DMS 273 treated with DMSO at 0.1 percent for 48 hours (cell line): ENCODE data around the gene LRRTM2.
"Not testable (repeated sequence)": the region's sequence is repeated elsewhere in the genome, so short reads cannot be mapped to it uniquely, and the experiment has no call there.

Experiments used
- DNase-seq: peaks from one replicate; lab custom pipeline; 2025; lab: John Stamatoyannopoulos, UW

Gene LRRTM2

DNA sequence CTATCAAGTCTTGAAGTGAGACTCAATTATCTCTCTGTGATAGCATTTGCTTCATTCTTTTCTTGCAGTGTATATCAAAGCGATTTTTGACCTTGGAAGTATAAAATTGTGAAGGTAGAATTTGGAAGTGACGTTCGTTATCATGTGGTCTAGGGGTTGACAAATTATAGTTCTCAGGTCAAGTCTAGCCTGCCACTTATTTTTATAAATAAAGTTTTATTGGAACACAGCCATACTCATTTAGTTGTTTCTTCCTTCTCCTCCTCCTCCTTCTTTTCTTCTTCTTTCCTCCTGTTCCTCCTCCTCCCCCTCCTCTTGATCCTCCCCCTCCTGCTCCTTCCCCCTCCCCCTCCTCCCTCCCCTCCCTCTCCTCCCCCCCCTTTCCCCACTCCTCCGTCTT lies 38.0 kb downstream of the LRRTM2 start:
- DNase-seq, result no peak

GRCh38 chr5:138834853-138835252 lies 40.3 kb downstream of the LRRTM2 start:
- DNase-seq, result not testable (repeated sequence)

DNA sequence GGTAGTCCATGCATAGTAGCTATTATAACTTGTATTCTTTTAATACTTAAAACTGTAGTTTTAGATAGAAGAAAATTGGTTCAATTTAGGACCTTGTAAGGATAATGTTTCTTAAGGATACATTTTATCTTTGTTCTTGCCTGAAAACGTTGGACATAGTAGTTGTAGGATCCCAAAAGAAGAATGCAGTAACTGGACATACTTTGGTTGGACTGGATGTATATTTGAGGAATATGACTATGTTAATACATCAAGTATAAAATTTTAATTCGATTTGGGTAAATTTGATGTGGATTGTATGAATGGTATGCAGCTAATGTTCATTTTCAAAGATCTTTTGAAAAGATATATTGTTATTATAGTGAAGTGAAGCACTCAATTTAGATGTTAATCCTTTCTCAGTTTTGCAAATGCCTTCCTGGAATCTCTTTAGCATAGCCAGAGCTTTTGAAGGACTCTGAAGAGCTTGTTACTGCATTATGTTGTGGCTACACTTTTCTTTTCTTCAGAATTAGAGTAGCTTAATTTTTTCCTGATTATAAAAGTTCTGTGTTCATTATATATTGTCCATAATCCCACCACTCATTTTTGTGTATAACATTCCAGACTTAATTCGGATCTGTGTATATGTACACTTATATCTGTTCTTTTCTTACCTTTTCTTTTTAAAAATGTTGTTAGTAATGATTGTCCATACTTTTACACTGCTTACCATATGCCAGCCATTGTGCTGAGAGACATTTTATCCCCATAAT lies 41.2 kb downstream of the LRRTM2 start:
- no peak for DNase-seq

DNA sequence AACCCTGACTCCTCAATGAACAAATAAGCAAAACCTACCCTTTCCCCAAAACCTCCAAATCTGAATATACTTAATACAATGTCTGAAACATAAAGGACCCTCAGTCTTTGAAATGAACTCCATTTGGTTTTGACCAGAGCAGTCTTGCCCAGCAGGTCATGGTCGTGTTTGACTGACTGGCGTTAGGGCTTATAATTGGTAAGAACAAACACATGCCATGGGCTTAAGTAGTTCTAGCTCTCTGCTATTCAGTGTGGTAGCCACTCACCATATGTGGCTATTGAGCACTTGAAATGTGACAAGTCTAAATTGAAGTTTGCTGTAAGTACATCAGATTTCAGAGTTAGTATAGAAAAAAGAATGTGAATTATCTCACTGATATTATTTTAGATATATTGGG lies 42.1 kb downstream of the LRRTM2 start:
- no peak for DNase-seq

DNA sequence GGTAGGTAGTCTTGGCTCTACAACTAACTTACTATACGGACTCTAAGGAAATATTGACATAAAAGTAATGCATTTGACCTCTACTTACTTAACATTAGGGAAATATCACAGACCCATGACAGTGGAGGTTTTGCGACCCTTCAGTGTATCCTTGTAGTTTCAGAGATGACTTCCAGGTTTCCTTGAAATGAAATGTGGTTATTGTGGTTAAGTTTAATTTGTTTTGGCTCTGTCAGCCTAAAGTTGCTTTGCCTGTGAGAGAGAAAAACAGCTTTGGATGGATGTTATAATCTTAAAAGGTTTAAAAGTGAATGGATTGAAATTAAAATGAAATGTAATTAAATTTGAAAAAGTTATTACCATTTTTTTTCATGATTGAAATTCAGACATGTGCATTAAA lies 42.9 kb downstream of the LRRTM2 start:
- no peak for DNase-seq

DNA sequence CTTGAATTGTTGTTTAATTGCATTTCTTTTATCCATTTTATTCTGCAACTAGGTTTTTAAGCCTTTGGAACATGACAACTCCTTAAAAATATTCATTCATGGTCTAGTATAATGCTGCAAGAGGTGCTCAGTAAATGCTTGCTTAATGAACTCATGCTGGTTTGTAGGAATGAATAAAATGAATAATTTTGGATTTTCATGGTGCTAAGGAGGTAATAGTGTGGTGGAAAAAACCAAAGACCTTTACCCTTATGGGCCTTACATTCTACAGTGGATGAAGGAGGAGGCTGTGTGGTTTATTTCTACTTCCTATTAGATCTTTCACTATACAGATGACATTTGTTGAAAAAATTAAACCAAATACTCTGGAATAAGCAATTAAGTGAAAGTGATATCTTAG lies 43.4 kb downstream of the LRRTM2 start:
- no peak for DNase-seq

DNA sequence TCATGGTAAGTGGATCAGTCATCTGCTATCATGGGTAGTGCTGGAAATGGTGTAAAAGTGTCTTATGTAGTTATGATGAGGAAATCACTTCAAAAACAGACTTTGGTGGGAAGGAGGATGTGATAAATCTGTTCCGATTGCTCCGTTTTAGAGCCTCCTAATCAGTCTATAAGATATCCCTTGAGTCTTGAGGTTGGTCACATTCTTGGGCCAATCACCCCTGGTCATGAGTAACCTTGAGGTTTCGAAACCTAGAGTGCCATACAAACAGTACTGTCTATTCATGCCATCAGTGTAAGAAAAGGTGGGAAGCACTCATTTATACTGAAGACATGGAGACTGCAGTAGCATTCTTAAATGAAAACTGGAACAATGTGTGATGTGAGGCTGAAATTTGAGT lies 45.8 kb downstream of the LRRTM2 start:
- no peak for DNase-seq

GRCh38 chr5:138828556-138828955 lies 46.6 kb downstream of the LRRTM2 start:
- no peak for DNase-seq

GRCh38 chr5:138824924-138825863 lies 49.9 kb downstream of the LRRTM2 start:
- no peak for DNase-seq

DNA sequence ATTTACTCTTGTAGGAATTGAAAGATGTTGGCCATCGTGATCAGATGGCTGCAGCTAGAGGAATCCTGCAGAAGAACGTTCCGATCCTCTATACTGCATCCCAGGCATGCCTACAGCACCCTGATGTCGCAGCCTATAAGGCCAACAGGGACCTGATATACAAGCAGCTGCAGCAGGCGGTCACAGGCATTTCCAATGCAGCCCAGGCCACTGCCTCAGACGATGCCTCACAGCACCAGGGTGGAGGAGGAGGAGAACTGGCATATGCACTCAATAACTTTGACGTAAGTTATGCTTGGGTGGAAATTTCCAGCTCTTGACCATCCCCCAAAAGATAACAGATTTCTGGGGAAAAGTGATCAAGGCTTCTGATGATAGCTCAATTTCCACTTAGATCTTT lies 50.6 kb downstream of the LRRTM2 start:
- DNase-seq, result no peak

DNA sequence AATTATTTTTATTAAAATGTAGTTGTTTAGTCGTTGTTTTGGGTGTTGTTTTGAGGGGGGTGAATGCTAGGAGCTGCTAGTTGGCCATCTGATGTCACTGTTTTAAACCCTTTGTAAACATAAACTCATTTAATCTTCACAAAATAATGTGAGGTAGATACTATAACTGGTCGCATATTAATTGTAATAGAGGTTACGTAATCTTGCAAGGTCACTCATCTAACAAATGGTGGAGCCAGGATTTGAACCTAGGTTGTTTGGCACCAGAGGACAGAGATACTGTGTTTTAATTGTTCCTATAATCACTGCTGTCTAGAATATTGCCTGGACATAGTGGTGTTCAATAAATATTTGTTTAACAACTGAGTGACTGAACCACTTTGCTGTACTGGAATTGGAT lies 54.4 kb downstream of the LRRTM2 start:
- no peak for DNase-seq

GRCh38 chr5:138819081-138819480 lies 56.1 kb downstream of the LRRTM2 start:
- peak; percentile 20 for DNase-seq
